ENCODE results near the gene BANF2.

The BANF2 gene

DNA sequence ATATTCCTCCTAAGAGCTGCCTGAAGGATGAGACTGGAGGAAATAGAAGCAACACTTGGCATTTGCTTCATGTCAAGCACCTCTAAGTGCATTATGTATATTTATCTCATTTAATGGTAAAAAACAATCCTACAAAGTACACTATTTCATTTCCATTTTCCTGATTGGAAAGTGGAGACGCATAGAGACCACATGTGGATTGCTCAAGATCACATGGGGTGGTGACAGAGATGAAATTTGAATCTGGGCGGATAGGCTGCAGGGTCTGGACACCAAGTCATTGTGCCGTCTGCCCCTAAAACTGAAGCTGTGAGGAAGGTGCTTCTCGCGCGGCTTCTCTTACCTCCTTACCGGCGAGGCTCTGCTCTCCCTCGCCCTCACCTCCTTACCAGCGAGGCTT lies 30.3 kb downstream of the BANF2 start:
- Mint-ChIP-seq H3K27ac (no peak overlapping the region), H3K9me3 (no peaks in the 10 kb centered on the region), H3K4me1 (ENCODE audit: low read depth in 2 of 2) (no peaks in the 10 kb centered on the region), H3K4me3 (no peak overlapping the region), H3K27me3 (peaks cover 45 to 49% of the 10 kb centered on the region in 2 donors), H3K36me3 (ENCODE audit: insufficient read depth) (peaks cover 2% of the 10 kb centered on the region)
- DNase-seq = no peak
- ATAC-seq (replicated peaks) = no peak

DNA sequence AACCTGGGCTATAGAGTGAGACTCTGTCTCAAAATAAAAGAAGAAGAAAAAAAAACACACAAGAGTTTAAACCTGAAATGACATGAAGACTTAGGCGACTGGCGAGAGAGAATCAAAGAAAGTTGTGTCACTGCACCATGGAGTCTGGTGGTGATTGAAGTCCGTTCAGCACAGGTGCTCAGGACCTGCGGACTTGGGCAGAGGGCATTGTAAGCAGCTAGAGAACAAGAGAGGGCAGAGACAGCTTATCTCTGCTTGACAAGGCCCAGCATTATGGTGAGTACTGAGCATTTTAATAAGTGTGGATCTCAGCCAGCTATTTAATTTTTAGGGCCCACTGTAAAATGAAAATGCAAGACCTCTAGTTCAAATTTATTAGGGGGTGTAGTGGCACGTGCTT lies 31.5 kb downstream of the BANF2 start:
- H3K4me1 Mint-ChIP-seq (ENCODE audit: low read depth in 2 of 2) = no peaks in the 10 kb centered on the region
- peaks cover 2% of the 10 kb centered on the region for H3K36me3 Mint-ChIP-seq (ENCODE audit: insufficient read depth)
- peaks cover 42 to 49% of the 10 kb centered on the region in 2 donors for H3K27me3 Mint-ChIP-seq
- ATAC-seq (replicated peaks) (no peak), DNase-seq (no peak)
- no peak overlapping the region for H3K27ac Mint-ChIP-seq
- no peak overlapping the region for H3K4me3 Mint-ChIP-seq
- H3K9me3 Mint-ChIP-seq = peaks cover 2 to 4% of the 10 kb centered on the region in 2 donors

DNA sequence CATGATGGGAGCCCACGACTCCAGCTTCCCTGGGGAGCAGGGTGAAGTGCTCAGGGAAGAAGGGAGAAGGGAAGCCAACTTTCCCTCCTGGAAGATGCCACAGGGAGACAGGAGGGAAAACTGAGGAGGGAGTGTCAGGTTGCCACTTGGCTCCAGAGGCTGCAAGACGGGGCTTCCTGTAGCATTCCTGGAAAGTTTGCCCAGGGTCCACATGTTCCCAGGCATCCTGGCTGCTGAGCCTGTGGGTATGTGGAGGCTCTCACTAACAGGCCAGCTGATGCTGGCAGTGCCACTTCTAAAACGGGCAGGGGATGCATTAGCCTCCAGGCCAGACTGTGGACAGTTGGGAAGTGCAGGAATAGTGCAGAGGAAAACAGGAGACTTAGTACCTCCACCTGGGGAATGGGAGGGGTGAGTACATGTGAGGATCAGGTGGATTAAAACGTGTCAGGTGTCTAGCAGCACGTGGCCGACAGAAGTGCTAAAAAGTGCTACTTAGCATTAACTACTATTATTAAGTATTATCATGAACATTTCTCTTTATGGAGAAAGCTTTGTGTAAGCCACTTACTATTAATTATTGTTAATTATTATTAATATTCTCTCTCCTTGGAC lies 33.2 kb downstream of the BANF2 start:
- H3K4me1 Mint-ChIP-seq (ENCODE audit: low read depth in 2 of 2) = no peaks in the 10 kb centered on the region
- no peak overlapping the region for H3K4me3 Mint-ChIP-seq
- no peak for DNase-seq

DNA sequence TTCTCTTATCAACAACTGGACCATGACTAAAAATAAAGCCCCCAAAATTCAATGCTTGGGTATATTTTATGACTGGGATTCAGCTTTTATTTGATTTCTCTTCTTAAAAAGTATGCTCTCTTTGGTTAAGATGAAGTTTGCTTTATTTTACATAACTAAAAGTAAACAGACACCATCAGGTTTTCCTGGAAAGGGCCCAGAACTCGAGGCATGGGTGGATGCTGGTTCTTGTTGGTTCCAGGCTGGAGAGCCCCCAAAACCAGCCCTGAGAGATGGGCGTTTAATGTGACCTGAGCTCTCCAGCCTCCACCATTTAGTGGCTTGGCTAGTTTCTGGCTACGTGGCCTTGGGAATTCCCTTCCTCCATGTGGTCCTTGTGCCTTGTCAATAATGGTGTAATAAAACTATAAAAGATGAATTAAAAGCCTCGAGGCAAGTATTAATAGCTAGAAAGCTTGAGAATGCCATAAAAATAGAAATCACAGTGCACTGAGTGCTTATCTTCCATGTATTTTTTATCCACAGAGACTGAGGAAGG lies 34.1 kb downstream of the BANF2 start:
- Mint-ChIP-seq H3K27me3 (peaks cover 37% of the 10 kb centered on the region in 2 donors), H3K4me1 (ENCODE audit: low read depth in 2 of 2) (no peaks in the 10 kb centered on the region), H3K36me3 (ENCODE audit: insufficient read depth) (peaks cover 2% of the 10 kb centered on the region), H3K27ac (no peak overlapping the region), H3K9me3 (peaks cover 4 to 17% of the 10 kb centered on the region in 2 donors), H3K4me3 (no peak overlapping the region)
- ATAC-seq (replicated peaks) (no peak), DNase-seq (no peak)

More for the DNA sequence above, 33.2 kb downstream of the BANF2 start:
- Mint-ChIP-seq H3K27ac (peak overlapping the region in 1 of 2 donors; percentile 65), H3K27me3 (peaks cover 40 to 45% of the 10 kb centered on the region in 2 donors), H3K36me3 (ENCODE audit: insufficient read depth) (peaks cover 2% of the 10 kb centered on the region), H3K9me3 (peaks cover 2 to 11% of the 10 kb centered on the region in 2 donors)
- ATAC-seq (replicated peaks) = no peak

DNA sequence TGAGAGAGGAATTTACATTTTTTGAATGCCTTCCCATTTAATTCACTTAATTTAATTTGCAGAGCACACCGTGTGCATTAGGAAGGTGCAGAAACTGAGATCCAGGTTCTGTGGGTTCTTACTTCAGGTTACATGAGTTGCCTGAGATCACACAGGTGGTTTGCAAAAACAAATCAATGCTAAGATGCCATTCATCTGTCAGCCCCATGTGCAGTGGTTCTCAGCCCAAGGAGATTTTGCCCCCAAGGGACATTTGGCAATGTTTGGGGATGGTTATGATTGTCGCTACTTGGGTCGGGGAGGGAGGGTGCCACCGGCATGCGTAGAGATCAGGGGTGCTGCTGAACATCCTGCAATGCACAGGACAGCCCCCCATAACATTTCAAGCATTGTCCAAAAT lies 34.6 kb downstream of the BANF2 start:
- Mint-ChIP-seq H3K27ac (no peak overlapping the region), H3K9me3 (peaks cover 4 to 17% of the 10 kb centered on the region in 2 donors), H3K4me3 (no peak overlapping the region), H3K4me1 (ENCODE audit: low read depth in 2 of 2) (no peaks in the 10 kb centered on the region), H3K36me3 (ENCODE audit: insufficient read depth) (peaks cover 2% of the 10 kb centered on the region), H3K27me3 (peaks cover 32 to 37% of the 10 kb centered on the region in 2 donors)
- ATAC-seq (replicated peaks) (no peak), DNase-seq (no peak)

GRCh38 chr20:17735206-17735804 lies 35.5 kb downstream of the BANF2 start:
- H3K4me1 Mint-ChIP-seq (ENCODE audit: low read depth in 2 of 2) = no peaks in the 10 kb centered on the region
- H3K27me3 Mint-ChIP-seq = peaks cover 22 to 33% of the 10 kb centered on the region in 2 donors
- H3K36me3 Mint-ChIP-seq (ENCODE audit: insufficient read depth) = peaks cover 2% of the 10 kb centered on the region
- no peak for ATAC-seq (replicated peaks)
- H3K27ac Mint-ChIP-seq = no peak overlapping the region
- peaks cover 4 to 17% of the 10 kb centered on the region in 2 donors for H3K9me3 Mint-ChIP-seq
- DNase-seq = no peak
- H3K4me3 Mint-ChIP-seq = no peak overlapping the region

GRCh38 chr20:17735959-17736621 lies 36.3 kb downstream of the BANF2 start:
- Mint-ChIP-seq H3K27ac (no peak overlapping the region), H3K36me3 (ENCODE audit: insufficient read depth) (peaks cover 2% of the 10 kb centered on the region), H3K27me3 (peaks cover 14 to 31% of the 10 kb centered on the region in 2 donors), H3K4me1 (ENCODE audit: low read depth in 2 of 2) (no peaks in the 10 kb centered on the region), H3K9me3 (peaks cover 4 to 17% of the 10 kb centered on the region in 2 donors), H3K4me3 (no peak overlapping the region)
- DNase-seq (no peak), ATAC-seq (replicated peaks) (no peak)

DNA sequence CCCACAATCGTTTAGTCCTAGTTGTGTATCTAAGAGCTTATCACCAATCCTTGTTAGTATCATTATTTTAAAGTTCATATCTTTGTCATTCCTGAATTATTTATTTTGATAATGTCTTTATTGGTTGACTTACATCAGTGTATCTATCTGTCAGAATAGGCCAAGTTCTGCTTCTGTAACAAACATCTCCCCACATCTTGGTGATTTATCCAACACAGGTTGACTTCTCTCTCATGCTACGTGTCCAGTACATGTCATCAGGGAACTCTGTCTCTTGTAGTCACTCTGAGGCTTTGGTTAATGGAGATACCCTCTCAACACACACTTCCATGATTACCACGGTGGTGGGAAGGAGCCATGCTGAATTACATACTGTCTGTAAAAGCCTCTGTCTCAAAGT lies 38.4 kb downstream of the BANF2 start:
- no peaks in the 10 kb centered on the region for H3K4me1 Mint-ChIP-seq (ENCODE audit: low read depth in 2 of 2)
- peaks cover 18 to 32% of the 10 kb centered on the region in 2 donors for H3K27me3 Mint-ChIP-seq
- H3K27ac Mint-ChIP-seq = no peak overlapping the region
- DNase-seq (no peak), ATAC-seq (replicated peaks) (no peak)
- H3K4me3 Mint-ChIP-seq = no peak overlapping the region
- H3K9me3 Mint-ChIP-seq = peaks cover 4 to 17% of the 10 kb centered on the region in 2 donors
- peaks cover 2% of the 10 kb centered on the region for H3K36me3 Mint-ChIP-seq (ENCODE audit: insufficient read depth)

DNA sequence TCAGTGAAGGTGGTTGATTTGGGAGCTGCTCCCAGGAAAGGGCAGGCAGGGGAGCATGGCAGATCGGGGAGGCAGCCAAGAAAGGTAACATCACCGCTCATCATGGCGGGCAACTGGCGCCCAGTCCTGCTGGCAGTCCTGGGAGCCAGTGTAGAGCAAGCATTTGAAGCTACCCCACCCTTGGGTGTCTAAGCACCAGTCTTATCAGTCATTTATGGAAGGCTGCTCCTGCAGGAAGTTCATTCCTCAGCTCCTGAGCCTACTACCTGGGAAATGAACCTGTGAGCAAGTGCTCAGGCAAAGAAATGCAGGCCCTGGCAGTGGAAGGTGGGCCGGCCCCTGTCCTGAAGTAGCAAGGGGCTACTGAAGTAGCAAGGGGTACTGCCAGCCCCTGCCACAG lies 41.5 kb downstream of the BANF2 start:
- H3K27me3 Mint-ChIP-seq = peaks cover 18 to 32% of the 10 kb centered on the region in 2 donors
- H3K9me3 Mint-ChIP-seq = peaks cover 2 to 13% of the 10 kb centered on the region in 2 donors
- no peak overlapping the region for H3K27ac Mint-ChIP-seq
- ATAC-seq (replicated peaks) = no peak
- H3K4me1 Mint-ChIP-seq (ENCODE audit: low read depth in 2 of 2) = no peaks in the 10 kb centered on the region
- no peak for DNase-seq
- H3K36me3 Mint-ChIP-seq (ENCODE audit: insufficient read depth) = no peaks in the 10 kb centered on the region
- H3K4me3 Mint-ChIP-seq = no peak overlapping the region

- DNase-seq (no peak), ATAC-seq (replicated peaks) (no peak)
- Mint-ChIP-seq H3K4me3 (no peak overlapping the region), H3K4me1 (ENCODE audit: low read depth in 2 of 2) (peaks cover 0 to 3% of the 10 kb centered on the region in 2 donors), H3K36me3 (ENCODE audit: insufficient read depth) (no peaks in the 10 kb centered on the region), H3K9me3 (peaks cover 2 to 6% of the 10 kb centered on the region in 2 donors), H3K27me3 (peaks cover 18 to 32% of the 10 kb centered on the region in 2 donors), H3K27ac (no peak overlapping the region)
Observed at GRCh38 chr20:17742731-17743130, 43.0 kb downstream of the BANF2 start.

GRCh38 chr20:17743677-17744076 lies 43.9 kb downstream of the BANF2 start:
- H3K36me3 Mint-ChIP-seq (ENCODE audit: insufficient read depth) = no peaks in the 10 kb centered on the region
- no peak overlapping the region for H3K27ac Mint-ChIP-seq
- H3K4me1 Mint-ChIP-seq (ENCODE audit: low read depth in 2 of 2) = peaks cover 0 to 3% of the 10 kb centered on the region in 2 donors
- H3K9me3 Mint-ChIP-seq = no peaks in the 10 kb centered on the region
- ATAC-seq (replicated peaks) (no peak), DNase-seq (no peak)
- no peak overlapping the region for H3K4me3 Mint-ChIP-seq
- peaks cover 12 to 32% of the 10 kb centered on the region in 2 donors for H3K27me3 Mint-ChIP-seq

GRCh38 chr20:17747431-17747846 lies 47.7 kb downstream of the BANF2 start:
- ATAC-seq (replicated peaks) (no peak), DNase-seq (no peak)
- Mint-ChIP-seq H3K4me1 (ENCODE audit: low read depth in 2 of 2) (peaks cover 0 to 3% of the 10 kb centered on the region in 2 donors), H3K4me3 (no peak overlapping the region), H3K36me3 (ENCODE audit: insufficient read depth) (no peaks in the 10 kb centered on the region), H3K27me3 (peaks cover 16 to 30% of the 10 kb centered on the region in 2 donors), H3K9me3 (peaks cover 0 to 2% of the 10 kb centered on the region in 2 donors), H3K27ac (no peak overlapping the region)

- no peaks in the 10 kb centered on the region for H3K36me3 Mint-ChIP-seq (ENCODE audit: insufficient read depth)
- ATAC-seq (replicated peaks) = no peak
- no peak overlapping the region for H3K4me3 Mint-ChIP-seq
- DNase-seq = no peak
- peaks cover 18 to 34% of the 10 kb centered on the region in 2 donors for H3K27me3 Mint-ChIP-seq
- H3K4me1 Mint-ChIP-seq (ENCODE audit: low read depth in 2 of 2) = peaks cover 0 to 3% of the 10 kb centered on the region in 2 donors
- H3K27ac Mint-ChIP-seq = no peak overlapping the region
- peaks cover 0 to 2% of the 10 kb centered on the region in 2 donors for H3K9me3 Mint-ChIP-seq
Observed at GRCh38 chr20:17748279-17748678, 48.5 kb downstream of the BANF2 start.
